Measurements from ENCODE around the gene MSRB3.

GRCh38 chr12:65367396-65367795 lies 88.9 kb downstream of the MSRB3 start:
- TF ChIP-seq POLR2AphosphoS5 (IDR thresholded peaks at IDR 0.05; ENCODE audit: borderline replicate concordance, low read depth, low read length): no peak
- no peak for TF ChIP-seq EZH2 (IDR thresholded peaks at IDR 0.05)
